AG09319 (cell line): ENCODE measurements around the gene SH3TC1.

Experiments used
- DNase-seq: peaks from one replicate; pipeline ENCODE4 v3.0.0-alpha.2; 2010; ENCODE audit warnings: low read depth; ENCODE audit errors: extremely low read depth
- TF ChIP-seq, protein P1 (sequence below): IDR thresholded peaks from 2 replicates; pipeline ENCODE4 v1.5.1; 2011; ENCODE audit warnings: low read depth, mild to moderate bottlenecking, inconsistent platforms, low read length, moderate library complexity

SH3TC1 gene

DNA sequence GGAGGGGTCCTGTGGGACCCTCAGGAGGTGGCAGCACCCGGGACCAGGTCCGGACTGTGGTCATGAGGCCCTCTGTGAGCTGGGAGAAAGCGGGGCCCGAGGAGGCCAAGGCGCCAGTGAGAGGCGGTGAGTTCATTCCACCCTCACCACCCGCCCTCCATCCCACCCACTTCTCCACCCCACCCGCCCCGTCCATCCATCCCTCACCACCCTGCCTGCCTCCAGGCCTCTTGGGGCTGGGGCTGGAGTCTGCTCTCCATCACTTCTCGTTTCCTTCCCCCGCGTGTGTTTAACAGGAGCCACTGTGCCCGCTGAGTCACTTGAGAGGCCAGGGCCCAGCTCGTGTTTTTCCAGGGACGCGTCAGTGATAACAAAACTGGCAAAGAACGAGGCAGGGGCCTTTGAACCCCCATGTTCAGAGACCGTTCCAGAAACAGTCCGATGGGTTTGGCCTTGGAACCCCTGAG, 6.2 kb downstream of the SH3TC1 start:
- TF ChIP-seq, protein P1, sequence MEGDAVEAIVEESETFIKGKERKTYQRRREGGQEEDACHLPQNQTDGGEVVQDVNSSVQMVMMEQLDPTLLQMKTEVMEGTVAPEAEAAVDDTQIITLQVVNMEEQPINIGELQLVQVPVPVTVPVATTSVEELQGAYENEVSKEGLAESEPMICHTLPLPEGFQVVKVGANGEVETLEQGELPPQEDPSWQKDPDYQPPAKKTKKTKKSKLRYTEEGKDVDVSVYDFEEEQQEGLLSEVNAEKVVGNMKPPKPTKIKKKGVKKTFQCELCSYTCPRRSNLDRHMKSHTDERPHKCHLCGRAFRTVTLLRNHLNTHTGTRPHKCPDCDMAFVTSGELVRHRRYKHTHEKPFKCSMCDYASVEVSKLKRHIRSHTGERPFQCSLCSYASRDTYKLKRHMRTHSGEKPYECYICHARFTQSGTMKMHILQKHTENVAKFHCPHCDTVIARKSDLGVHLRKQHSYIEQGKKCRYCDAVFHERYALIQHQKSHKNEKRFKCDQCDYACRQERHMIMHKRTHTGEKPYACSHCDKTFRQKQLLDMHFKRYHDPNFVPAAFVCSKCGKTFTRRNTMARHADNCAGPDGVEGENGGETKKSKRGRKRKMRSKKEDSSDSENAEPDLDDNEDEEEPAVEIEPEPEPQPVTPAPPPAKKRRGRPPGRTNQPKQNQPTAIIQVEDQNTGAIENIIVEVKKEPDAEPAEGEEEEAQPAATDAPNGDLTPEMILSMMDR = no peak
- no peak for DNase-seq

DNA sequence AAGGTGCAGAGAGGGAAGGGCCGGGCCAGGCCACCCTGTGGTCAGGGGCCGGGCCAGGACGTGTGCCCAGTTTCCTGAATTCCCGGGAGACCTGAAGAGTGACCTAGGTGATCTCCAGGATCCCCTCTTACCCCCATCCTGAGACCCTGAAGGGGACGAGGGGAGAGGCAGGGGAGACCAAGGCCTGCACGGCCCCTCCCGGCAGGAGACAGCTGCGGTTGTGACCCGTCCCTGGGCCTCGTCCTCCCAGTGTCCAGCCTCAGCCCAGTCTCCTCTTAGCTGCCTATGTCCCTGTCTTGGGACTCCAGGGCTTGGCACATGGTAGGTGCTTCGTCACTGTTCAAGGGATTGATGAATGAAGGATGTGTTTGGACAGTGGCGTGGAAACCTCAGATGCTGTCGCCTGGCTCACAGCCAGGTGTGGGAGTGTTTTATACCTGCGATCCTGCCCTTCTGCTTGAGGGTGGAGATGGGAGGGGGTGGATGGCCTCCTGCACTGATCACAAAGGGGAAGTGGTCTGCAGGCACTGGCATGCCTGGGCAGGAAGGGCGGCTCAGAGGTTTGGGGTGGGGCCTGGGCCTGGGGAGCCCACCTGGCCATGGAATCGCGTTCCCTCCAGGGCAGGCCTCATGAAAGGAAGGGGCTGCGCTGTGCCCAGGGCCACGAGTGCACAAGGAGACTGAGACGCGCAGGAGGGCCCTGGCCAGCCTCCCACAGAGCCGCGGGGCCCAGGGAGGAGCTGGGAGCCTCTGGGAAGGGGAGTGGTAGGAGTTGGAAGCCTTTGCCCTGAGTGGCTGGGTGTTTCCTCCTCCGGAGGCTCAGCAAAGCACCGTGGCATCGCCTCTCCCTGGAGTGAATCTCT, 6.9 kb downstream of the SH3TC1 start:
- TF ChIP-seq, protein P1 = no peak
- no peak for DNase-seq

DNA sequence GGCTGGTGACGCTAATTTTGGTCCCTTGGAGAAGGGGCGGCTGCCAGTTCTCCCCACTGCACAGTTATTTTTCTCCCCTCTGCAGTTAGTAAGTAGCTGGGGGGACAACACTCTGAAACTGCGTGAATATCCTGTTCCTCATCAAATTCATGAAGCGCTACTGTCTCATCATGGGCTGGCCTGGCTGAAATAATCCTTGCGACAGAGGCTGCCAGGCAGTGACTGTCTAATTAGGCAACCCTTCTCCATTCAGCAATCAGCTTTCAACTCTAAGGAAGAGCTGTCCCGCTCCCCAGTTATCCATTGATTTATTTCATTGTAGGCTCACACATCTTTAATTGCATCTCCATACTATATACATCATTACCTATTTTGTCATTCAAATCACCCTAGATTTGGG, 8.2 kb downstream of the SH3TC1 start:
- TF ChIP-seq, protein P1 = no peak
- DNase-seq = no peak

DNA sequence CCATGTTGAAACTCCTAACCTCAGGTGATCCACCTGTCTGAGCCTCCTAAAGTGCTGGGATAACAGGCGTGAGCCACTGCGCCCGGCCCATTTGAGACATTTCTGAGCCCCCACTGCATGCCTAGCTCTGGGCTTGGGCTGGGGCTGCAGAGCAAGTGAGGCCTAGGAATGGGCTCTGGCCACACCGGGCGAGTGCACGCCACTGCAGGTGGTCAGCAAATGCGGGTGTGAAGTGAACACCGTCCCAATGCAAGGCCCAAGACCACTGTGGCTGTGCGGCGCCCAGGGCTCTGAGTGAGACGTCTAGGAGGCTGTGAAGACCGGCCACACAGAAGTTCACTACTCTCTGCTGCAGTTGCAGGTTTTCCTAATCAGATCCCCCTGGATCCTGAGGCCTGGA, 9.5 kb downstream of the SH3TC1 start:
- DNase-seq = no peak
- TF ChIP-seq, protein P1 = no peak

DNA sequence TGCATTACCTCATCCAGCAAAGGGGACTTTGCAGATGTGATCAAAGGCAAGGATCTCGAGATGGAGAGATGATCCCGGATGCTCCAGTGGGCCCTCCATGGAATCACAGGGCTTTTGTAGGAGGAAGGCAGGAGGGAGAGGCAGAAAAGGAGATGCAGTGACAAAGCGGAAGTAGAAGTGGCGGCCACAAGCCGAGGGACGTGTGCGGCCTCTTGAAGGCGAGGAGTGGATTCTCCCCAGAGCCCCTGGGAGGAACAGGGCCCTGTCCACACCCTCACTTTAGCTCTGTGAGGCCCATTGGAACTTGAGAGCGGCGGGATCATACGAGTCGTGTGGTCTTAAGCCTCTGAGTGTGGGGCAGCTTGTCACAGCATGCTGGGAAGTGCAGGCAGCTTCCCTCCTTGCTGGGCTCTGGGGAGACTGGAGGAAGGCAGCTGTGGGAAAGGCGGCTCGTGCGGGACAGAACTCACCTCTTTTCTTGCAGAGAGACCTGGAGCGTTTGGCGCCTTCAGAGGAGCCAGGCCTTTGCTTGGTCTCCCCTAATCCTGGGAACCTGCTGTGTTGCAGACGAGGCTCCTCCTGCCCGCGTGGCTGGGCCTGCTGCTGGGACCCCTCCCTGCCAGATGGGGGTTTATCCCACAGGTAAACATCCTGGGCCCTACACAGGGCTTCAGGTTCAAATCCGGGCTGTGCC, 10.2 kb downstream of the SH3TC1 start:
- TF ChIP-seq, protein P1 = no peak
- no peak for DNase-seq

DNA sequence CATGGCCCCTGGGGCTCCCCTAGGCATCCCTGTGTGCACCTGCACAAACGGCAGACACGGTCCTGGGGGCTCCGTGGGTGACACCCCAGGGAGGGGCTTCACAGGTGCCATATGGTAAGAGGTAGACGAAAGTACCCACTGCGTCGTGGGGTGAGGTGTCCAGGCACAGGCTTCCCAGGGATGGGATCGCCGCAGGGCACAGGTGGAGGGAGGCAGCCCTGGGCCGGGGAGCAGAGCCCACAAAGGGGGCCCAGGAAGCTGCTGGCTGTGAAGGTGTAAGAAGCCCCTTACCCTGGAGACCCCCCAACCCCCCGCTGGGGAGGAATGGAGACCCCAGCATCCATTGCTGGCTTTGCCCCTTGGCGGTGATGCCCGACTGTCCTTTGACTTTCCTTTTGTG, 10.9 kb downstream of the SH3TC1 start:
- DNase-seq = no peak
- TF ChIP-seq, protein P1 = no peak

DNA sequence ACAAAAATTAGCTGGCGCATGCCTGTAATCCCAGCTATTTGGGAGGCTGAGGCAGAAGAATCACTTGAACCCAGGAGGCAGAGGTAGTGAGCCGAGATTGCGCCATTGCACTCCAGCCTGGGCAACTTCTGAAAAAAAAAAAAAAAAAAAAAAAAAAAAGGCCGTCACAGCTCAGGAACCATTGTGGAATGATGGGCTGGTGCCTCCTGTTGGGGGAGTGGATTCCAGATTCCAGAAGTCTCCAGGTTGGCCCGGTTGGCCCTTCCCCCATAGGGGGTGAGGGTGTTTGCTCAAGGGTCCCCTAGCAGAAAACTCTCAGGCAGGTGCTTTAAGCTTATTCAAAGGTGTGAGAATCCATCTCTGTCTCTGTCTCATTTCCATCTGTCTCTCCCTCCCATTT, 11.5 kb downstream of the SH3TC1 start:
- no peak for DNase-seq
- TF ChIP-seq, protein P1 = no peak
